ENCODE data around the gene GRAMD1A. TPM values are rescaled to one million over a fixed set of nuclear protein-coding genes. Genes with fewer than 3 reads are reported as not detected.
A peak's percentile ranks its signal among the peaks of the same experiment; 100 is the strongest.

The GRAMD1A gene
- total RNA-seq, 3 donors from 2014 or later (not counting 1 experiment from before 2014, with no cell fraction given) = 57.6 to 80.3 (median 66.6) TPM

DNA sequence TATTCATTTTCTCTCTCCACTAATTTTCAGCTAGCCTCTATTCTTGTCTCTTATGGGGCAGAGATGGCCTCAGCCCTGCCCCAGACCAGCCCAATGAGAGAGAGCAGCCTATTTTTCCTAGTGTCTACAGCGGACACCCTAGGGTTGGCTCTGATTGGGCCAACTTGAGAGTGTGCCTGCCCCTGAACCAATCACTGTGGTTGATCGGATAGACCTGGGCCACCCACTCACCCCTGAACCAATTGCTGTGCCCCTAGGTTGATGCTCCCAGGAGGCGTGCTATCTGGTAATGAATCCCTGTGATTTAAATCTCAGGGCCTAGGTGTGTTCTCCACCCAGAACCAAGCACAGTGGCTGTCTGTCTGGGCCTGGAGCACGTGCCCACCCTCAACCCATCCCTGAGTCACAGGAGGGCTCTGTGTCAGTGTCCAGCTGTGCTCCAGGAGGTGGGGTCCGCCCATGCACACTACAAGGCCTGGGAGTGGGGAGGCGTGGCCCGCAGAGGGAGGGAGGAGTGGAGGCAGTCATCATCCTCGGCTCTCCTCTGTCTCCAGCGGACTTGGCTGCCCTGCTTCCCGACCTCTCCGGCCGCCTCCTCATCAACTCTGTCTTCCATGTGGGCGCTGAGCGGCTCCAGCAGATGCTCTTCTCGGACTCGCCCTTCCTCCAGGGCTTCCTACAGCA, 15.3 kb downstream of the GRAMD1A start:
- DNase-seq = no peak
- Mint-ChIP-seq H3K4me1 (peaks cover 48 to 66% of the 10 kb centered on the region in 2 donors), H3K27me3 (ENCODE audit: low read depth in 2 of 2) (no peaks in the 10 kb centered on the region), H3K27ac (no peak overlapping the region), H3K4me3 (no peak overlapping the region), H3K9me3 (no peaks in the 10 kb centered on the region), H3K36me3 (peaks cover 6% of the 10 kb centered on the region)
- peaks cover 38% of the 10 kb centered on the region for H3K36me3 ChIP-seq (ENCODE audit: control insufficient read depth, insufficient read depth, low read length)
- ATAC-seq = no peak
- H3K9me3 ChIP-seq (ENCODE audit: control insufficient read depth, insufficient read depth, low read length) = no peaks in the 10 kb centered on the region
- H3K4me1 ChIP-seq (ENCODE audit: control insufficient read depth, insufficient read depth, low read length) = peaks cover 66% of the 10 kb centered on the region
- TF ChIP-seq, protein P1, sequence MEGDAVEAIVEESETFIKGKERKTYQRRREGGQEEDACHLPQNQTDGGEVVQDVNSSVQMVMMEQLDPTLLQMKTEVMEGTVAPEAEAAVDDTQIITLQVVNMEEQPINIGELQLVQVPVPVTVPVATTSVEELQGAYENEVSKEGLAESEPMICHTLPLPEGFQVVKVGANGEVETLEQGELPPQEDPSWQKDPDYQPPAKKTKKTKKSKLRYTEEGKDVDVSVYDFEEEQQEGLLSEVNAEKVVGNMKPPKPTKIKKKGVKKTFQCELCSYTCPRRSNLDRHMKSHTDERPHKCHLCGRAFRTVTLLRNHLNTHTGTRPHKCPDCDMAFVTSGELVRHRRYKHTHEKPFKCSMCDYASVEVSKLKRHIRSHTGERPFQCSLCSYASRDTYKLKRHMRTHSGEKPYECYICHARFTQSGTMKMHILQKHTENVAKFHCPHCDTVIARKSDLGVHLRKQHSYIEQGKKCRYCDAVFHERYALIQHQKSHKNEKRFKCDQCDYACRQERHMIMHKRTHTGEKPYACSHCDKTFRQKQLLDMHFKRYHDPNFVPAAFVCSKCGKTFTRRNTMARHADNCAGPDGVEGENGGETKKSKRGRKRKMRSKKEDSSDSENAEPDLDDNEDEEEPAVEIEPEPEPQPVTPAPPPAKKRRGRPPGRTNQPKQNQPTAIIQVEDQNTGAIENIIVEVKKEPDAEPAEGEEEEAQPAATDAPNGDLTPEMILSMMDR (IDR thresholded peaks at IDR 0.05) = no peak
- H3K27me3 ChIP-seq (ENCODE audit: control insufficient read depth, insufficient read depth, low read length) = no peaks in the 10 kb centered on the region
- H3K4me3 ChIP-seq (ENCODE audit: low read length) = no peak overlapping the region
- 91% methylated on average over 16 of the region's 16 CpGs for WGBS (ENCODE audit: insufficient coverage)
- intact Hi-C loops (cut with micrococcal nuclease) = no loop called here
- no peak overlapping the region for H3K27ac ChIP-seq (ENCODE audit: low read length)

DNA sequence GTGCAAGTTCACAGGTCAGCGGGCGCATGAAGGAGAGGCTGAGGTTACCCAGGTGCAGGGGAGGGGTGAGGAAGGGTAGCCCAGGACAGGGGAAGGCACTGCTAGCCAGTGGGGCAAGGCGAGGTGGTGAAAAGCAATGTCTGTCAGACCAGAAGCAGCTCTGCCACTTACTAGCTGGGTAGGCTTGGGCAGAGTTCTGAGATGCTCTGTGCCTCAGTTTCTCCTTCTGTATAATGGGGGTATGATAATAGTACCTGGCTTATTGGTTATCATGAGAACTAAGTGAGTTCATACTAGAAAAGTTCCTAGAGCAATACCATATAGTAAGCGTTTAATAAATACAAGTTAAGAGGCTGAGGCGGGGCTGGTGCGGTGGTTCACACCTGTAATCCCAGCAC, 15.8 kb downstream of the GRAMD1A start:
- Histone ChIP-seq H3K27me3 (ENCODE audit: control insufficient read depth, insufficient read depth, low read length) (no peaks in the 10 kb centered on the region), H3K9me3 (ENCODE audit: control insufficient read depth, insufficient read depth, low read length) (no peaks in the 10 kb centered on the region), H3K27ac (ENCODE audit: low read length) (no peak overlapping the region), H3K36me3 (ENCODE audit: control insufficient read depth, insufficient read depth, low read length) (peaks cover 41% of the 10 kb centered on the region), H3K4me3 (ENCODE audit: low read length) (no peak overlapping the region), H3K4me1 (ENCODE audit: control insufficient read depth, insufficient read depth, low read length) (peaks cover 60% of the 10 kb centered on the region)
- WGBS (ENCODE audit: insufficient coverage) = 100% methylated on average over 6 of the region's 6 CpGs
- H3K4me3 Mint-ChIP-seq = no peak overlapping the region
- H3K4me1 Mint-ChIP-seq = peaks cover 46 to 65% of the 10 kb centered on the region in 2 donors
- DNase-seq (no peak), ATAC-seq (no peak)
- H3K27me3 Mint-ChIP-seq (ENCODE audit: low read depth in 2 of 2) = no peaks in the 10 kb centered on the region
- TF ChIP-seq, protein P1 (IDR thresholded peaks at IDR 0.05) = no peak
- no peak overlapping the region for H3K27ac Mint-ChIP-seq
- peaks cover 6% of the 10 kb centered on the region for H3K36me3 Mint-ChIP-seq
- H3K9me3 Mint-ChIP-seq = no peaks in the 10 kb centered on the region
- intact Hi-C loops (cut with micrococcal nuclease) = no loop called here

DNA sequence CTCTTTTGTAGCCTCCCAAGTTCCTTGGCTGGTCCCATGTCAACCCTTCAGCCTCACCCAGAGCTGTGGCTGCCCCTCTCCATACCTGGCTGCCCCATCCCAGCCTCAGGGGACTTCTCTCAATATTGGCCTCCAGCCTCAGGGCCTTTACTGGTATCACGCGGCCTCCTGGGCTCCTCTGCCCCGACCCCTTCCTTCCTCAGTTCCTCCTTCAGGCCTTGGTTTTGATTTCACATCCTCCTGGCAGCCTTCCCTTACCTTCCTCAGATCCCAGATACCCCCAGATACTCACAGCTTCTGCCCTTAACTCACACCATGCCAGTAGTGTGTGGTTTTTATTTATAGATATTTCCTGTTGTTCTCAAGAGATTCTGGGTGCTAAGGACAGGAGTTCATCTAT, 17.4 kb downstream of the GRAMD1A start:
- intact Hi-C loops (cut with micrococcal nuclease) = no loop called here
- Histone ChIP-seq H3K4me3 (ENCODE audit: low read length) (no peak overlapping the region), H3K4me1 (ENCODE audit: control insufficient read depth, insufficient read depth, low read length) (peaks cover 45% of the 10 kb centered on the region), H3K36me3 (ENCODE audit: control insufficient read depth, insufficient read depth, low read length) (peaks cover 56% of the 10 kb centered on the region), H3K27ac (ENCODE audit: low read length) (no peak overlapping the region), H3K9me3 (ENCODE audit: control insufficient read depth, insufficient read depth, low read length) (no peaks in the 10 kb centered on the region), H3K27me3 (ENCODE audit: control insufficient read depth, insufficient read depth, low read length) (no peaks in the 10 kb centered on the region)
- Mint-ChIP-seq H3K36me3 (peaks cover 6% of the 10 kb centered on the region), H3K4me3 (no peak overlapping the region), H3K4me1 (peaks cover 31 to 51% of the 10 kb centered on the region in 2 donors), H3K27ac (peak overlapping the region; percentile 48 to 53), H3K9me3 (no peaks in the 10 kb centered on the region), H3K27me3 (ENCODE audit: low read depth in 2 of 2) (no peaks in the 10 kb centered on the region)
- WGBS (ENCODE audit: insufficient coverage) = 72% methylated on average over 3 of the region's 3 CpGs
- no peak for DNase-seq
- TF ChIP-seq, protein P1 (IDR thresholded peaks at IDR 0.05) = no peak
- ATAC-seq = no peak

GRCh38 chr19:35018379-35018778, 18.3 kb downstream of the GRAMD1A start:
- peaks cover 6% of the 10 kb centered on the region for H3K36me3 Mint-ChIP-seq
- H3K4me3 Mint-ChIP-seq = no peak overlapping the region
- TF ChIP-seq, protein P1 (IDR thresholded peaks at IDR 0.05) = no peak
- Histone ChIP-seq H3K9me3 (ENCODE audit: control insufficient read depth, insufficient read depth, low read length) (no peaks in the 10 kb centered on the region), H3K27ac (ENCODE audit: low read length) (no peak overlapping the region), H3K36me3 (ENCODE audit: control insufficient read depth, insufficient read depth, low read length) (peaks cover 64% of the 10 kb centered on the region), H3K4me1 (ENCODE audit: control insufficient read depth, insufficient read depth, low read length) (peaks cover 36% of the 10 kb centered on the region), H3K4me3 (ENCODE audit: low read length) (no peak overlapping the region), H3K27me3 (ENCODE audit: control insufficient read depth, insufficient read depth, low read length) (no peaks in the 10 kb centered on the region)
- H3K9me3 Mint-ChIP-seq = no peaks in the 10 kb centered on the region
- intact Hi-C loops (cut with micrococcal nuclease) = no loop called here
- ATAC-seq (no peak), DNase-seq (no peak)
- H3K27me3 Mint-ChIP-seq (ENCODE audit: low read depth in 2 of 2) = no peaks in the 10 kb centered on the region
- WGBS (ENCODE audit: insufficient coverage) = 93% methylated on average over 3 of the region's 4 CpGs
- H3K4me1 Mint-ChIP-seq = peaks cover 22 to 42% of the 10 kb centered on the region in 2 donors
- H3K27ac Mint-ChIP-seq = peak overlapping the region in 1 of 2 donors; percentile 33
